ENCODE data around the gene BARHL2.

The BARHL2 gene

DNA sequence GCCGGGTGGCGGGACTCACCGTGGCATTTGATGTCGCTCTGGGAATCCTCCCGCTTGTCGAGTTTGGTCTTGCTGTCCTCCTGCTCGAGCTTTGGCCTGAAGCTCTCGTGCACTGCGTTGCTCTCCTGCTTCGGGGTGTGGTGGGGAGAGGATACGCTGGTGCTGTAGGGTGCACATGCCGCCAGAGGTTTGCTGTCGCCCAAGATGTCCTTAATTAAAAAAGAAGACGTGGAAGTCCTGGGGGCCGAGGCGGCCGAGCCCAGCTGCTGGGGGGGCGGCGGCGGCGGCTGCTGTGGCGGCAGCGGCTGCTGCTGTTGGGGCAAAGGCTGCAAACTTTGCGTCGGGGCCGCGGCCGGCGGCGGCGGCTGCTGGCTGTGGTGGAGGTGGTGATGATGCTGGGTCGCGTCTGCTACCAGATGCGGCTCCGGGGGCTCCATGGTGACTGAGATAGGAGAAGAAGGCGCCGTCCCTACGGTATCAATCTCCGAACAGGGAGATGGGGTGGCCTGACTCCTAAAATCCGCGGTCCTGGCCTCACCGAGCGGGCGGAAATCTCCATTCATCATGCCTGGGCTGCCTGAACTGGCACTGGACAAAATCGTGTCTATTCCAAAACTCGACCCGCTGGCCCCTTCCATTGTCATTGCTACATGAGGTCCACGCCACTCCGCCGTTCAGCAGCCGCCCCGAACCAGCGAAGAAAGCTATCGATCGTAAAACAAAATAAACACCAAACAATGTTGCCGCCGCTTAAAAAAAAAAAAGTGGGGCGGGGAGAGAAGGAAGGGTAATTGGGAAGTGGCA, at the start of gene BARHL2:
Gene BARHL2, minus strand, starts transcription at position 751 of the 804 bp plus-strand sequence. Its CDS starts 107 bp downstream, at position 644.
- Histone ChIP-seq H3K27me3 (ENCODE audit: control insufficient read depth, insufficient read depth, low read length) (peaks cover 99% of the 10 kb centered on the region), H3K4me3 (ENCODE audit: low read length) (peak within 1 kb of the TSS; percentile 48), H3K9me3 (ENCODE audit: control insufficient read depth, low read depth, low read length) (no peaks in the 10 kb centered on the region), H3K27ac (ENCODE audit: low read length) (no peak within 1 kb of the TSS), H3K4me1 (ENCODE audit: control insufficient read depth, low read depth, low read length) (peaks cover 26% of the 10 kb centered on the region), H3K9ac (ENCODE audit: low read length) (no peak within 1 kb of the TSS), H3K36me3 (ENCODE audit: control insufficient read depth, low read depth, low read length) (no peaks in the 10 kb centered on the region)

DNA sequence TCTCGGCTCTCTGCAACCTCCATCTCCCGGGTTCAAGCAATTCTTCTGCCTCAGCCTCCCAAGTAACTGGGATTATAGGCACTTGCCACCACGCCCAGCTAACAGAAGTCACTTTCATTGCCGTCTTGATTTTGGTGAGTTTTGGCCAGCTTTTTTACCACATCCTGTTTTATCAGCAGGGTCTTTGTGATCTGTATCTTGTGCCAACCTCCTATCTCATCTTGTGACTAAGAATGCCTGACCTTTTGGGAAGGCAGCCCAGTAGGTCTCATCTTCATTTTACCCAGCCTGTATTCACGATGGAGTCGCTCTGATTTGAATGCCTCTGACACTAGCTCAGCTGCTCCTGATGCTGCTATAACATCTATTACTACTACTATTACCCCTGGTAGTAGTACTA, 46.8 kb upstream of the BARHL2 start:
- Histone ChIP-seq H3K9ac (ENCODE audit: low read length) (no peak overlapping the region), H3K4me3 (ENCODE audit: low read length) (no peak overlapping the region), H3K4me1 (ENCODE audit: control insufficient read depth, low read depth, low read length) (peaks cover 11% of the 10 kb centered on the region), H3K27ac (ENCODE audit: low read length) (no peak overlapping the region), H3K27me3 (ENCODE audit: control insufficient read depth, insufficient read depth, low read length) (no peaks in the 10 kb centered on the region), H3K9me3 (ENCODE audit: control insufficient read depth, low read depth, low read length) (no peaks in the 10 kb centered on the region), H3K36me3 (ENCODE audit: control insufficient read depth, low read depth, low read length) (no peaks in the 10 kb centered on the region)

DNA sequence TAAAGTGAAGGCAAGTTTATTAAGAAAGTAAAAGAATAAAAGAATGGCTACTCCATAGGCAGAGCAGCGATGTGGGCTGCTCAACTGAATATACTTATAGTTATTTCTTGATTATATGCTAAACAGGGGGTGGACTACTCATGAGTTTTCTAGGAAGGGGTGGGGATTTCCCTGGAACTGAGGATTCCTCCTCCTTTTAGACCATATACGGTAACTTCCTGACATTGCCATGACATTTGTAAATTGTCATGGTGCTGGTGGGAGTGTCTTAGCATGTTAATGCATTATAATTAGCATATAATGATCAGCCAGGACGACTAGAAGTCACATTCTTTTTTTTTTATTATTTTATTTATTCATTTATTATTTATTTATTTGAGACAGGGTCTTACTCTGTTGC, 46.4 kb upstream of the BARHL2 start:
- H3K4me3 ChIP-seq (ENCODE audit: low read length): no peak overlapping the region
- no peaks in the 10 kb centered on the region for H3K27me3 ChIP-seq (ENCODE audit: control insufficient read depth, insufficient read depth, low read length)
- no peak overlapping the region for H3K9ac ChIP-seq (ENCODE audit: low read length)
- peaks cover 11% of the 10 kb centered on the region for H3K4me1 ChIP-seq (ENCODE audit: control insufficient read depth, low read depth, low read length)
- H3K9me3 ChIP-seq (ENCODE audit: control insufficient read depth, low read depth, low read length): no peaks in the 10 kb centered on the region
- no peaks in the 10 kb centered on the region for H3K36me3 ChIP-seq (ENCODE audit: control insufficient read depth, low read depth, low read length)
- H3K27ac ChIP-seq (ENCODE audit: low read length): no peak overlapping the region

DNA sequence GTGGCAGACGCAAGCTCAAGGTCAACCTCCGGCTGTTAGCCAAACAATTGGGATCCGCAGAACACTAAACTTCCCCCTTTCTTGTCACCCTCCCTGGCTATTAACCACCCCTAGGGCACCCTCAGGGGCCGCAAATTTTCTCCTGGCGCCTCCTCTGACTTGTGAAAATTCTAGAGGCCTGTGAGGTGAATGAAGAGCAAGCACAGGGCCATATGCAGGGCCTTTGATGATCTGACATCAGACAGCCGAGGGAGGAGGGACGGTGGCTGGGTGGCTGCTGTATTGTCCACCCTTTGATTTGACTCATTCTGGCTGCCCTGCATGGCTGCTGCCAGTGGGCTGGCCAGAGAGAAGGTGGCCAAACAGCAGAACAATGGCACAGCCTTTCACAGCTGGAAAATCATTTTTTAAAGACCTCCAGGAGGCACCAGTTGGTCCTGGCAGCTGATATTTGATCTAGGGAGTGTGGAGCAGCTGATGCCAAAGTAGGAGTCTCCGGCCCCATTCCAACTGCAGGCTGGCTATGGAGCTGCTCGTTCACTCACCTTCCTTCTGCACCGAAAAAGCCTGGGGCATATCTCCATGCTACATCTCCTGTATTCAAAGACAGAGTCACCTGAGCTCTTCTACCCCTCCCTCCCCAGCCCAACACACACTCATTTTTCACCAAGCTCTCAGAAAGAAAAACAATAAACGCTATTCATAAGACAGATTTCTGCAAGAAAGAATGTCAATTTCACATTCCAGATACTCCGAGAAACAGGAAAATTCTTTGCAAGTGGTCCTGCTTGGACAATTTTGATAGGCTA, 44.9 kb upstream of the BARHL2 start:
- H3K36me3 ChIP-seq (ENCODE audit: control insufficient read depth, low read depth, low read length): no peaks in the 10 kb centered on the region
- no peak overlapping the region for H3K27ac ChIP-seq (ENCODE audit: low read length)
- H3K9me3 ChIP-seq (ENCODE audit: control insufficient read depth, low read depth, low read length): no peaks in the 10 kb centered on the region
- H3K27me3 ChIP-seq (ENCODE audit: control insufficient read depth, insufficient read depth, low read length): no peaks in the 10 kb centered on the region
- no peak overlapping the region for H3K4me3 ChIP-seq (ENCODE audit: low read length)
- H3K4me1 ChIP-seq (ENCODE audit: control insufficient read depth, low read depth, low read length): peaks cover 11% of the 10 kb centered on the region
- no peak overlapping the region for H3K9ac ChIP-seq (ENCODE audit: low read length)

DNA sequence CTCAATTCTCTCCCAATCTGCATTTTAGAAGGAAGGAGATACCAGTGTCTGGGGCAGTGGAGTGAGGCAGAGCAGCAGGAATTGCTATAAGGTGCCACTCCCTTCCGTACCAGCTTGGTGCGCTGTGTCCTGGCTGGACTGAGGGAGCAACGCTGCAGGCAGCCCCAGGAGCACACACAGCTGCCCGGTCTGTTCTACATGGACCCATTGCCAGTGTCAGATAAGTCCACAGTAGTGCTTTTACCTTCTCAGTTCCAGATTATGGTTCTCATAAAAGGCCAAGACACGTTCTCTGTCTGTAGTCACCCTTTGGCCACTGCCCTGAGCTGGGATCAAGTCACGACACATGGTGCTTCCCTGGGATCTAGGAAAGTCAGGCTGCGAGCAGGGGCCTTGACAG, 44.1 kb upstream of the BARHL2 start:
- Histone ChIP-seq H3K4me3 (ENCODE audit: low read length) (no peak overlapping the region), H3K27ac (ENCODE audit: low read length) (no peak overlapping the region), H3K4me1 (ENCODE audit: control insufficient read depth, low read depth, low read length) (peaks cover 11% of the 10 kb centered on the region), H3K9me3 (ENCODE audit: control insufficient read depth, low read depth, low read length) (no peaks in the 10 kb centered on the region), H3K9ac (ENCODE audit: low read length) (no peak overlapping the region), H3K27me3 (ENCODE audit: control insufficient read depth, insufficient read depth, low read length) (no peaks in the 10 kb centered on the region), H3K36me3 (ENCODE audit: control insufficient read depth, low read depth, low read length) (no peaks in the 10 kb centered on the region)

DNA sequence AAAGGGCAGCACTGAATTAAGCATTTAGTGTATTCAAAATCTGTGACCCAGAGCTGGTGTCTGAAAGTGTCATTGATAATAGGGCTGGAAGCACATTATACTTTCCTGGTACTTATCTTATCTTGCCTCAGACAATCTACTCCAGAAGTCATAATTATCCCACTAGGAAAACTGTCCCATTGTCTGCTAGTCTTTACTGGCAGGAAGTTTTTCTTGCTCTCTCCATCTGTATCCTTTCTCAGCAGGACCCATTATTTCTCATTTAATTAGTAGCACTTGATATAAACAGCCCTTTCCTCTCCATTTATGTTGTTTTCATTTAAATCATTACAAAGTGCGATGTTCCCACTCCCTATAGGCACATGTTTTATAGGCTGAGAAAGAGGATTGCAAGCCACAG, 36.5 kb upstream of the BARHL2 start:
- no peak overlapping the region for H3K9ac ChIP-seq (ENCODE audit: low read length)
- H3K9me3 ChIP-seq (ENCODE audit: control insufficient read depth, low read depth, low read length): no peaks in the 10 kb centered on the region
- H3K27me3 ChIP-seq (ENCODE audit: control insufficient read depth, insufficient read depth, low read length): no peaks in the 10 kb centered on the region
- no peak overlapping the region for H3K27ac ChIP-seq (ENCODE audit: low read length)
- H3K36me3 ChIP-seq (ENCODE audit: control insufficient read depth, low read depth, low read length): no peaks in the 10 kb centered on the region
- H3K4me3 ChIP-seq (ENCODE audit: low read length): no peak overlapping the region
- H3K4me1 ChIP-seq (ENCODE audit: control insufficient read depth, low read depth, low read length): peaks cover 5% of the 10 kb centered on the region

DNA sequence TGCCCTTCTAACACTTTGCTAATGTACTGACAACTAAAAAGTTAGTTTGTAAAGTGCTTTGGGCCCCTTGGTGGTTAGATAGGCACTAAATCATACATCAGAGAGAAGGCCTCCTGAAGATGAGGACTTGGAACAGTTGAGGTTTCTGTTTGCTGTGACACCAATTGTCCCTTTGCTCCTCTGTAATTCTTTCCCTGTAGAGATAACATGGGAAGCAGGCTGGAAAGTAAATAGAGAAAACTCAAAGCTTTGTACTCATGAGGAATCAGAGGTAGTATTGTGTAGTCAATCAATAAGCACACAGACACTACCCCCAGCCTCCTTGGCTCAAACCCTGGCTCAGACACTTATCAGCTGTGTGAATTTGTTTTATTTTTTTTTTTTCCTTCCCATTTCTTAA, 31.6 kb upstream of the BARHL2 start:
- Histone ChIP-seq H3K9me3 (ENCODE audit: control insufficient read depth, low read depth, low read length) (no peaks in the 10 kb centered on the region), H3K4me3 (ENCODE audit: low read length) (no peak overlapping the region), H3K9ac (ENCODE audit: low read length) (no peak overlapping the region), H3K27me3 (ENCODE audit: control insufficient read depth, insufficient read depth, low read length) (no peaks in the 10 kb centered on the region), H3K36me3 (ENCODE audit: control insufficient read depth, low read depth, low read length) (no peaks in the 10 kb centered on the region), H3K27ac (ENCODE audit: low read length) (no peak overlapping the region), H3K4me1 (ENCODE audit: control insufficient read depth, low read depth, low read length) (peaks cover 5% of the 10 kb centered on the region)

DNA sequence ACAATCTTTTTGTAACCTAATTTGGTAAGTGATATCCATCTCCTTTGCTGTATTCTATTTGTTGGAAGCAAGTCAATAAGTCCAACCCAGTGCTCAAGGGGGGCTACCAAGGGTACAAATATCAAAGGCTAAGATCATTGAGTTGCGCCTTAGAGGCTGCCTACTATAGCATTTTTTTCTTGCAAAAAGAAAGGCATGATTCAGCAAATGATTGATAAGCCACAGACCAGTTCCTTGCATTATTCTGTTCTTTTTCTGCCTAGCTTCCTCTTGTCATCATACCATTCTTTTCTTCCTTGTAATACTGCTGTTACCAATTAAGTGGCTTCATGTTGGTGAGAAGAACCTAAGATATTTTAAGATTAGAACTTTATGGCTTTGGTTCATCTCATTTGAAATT, 29.8 kb upstream of the BARHL2 start:
- Histone ChIP-seq H3K4me3 (ENCODE audit: low read length) (no peak overlapping the region), H3K27me3 (ENCODE audit: control insufficient read depth, insufficient read depth, low read length) (no peaks in the 10 kb centered on the region), H3K9ac (ENCODE audit: low read length) (no peak overlapping the region), H3K36me3 (ENCODE audit: control insufficient read depth, low read depth, low read length) (no peaks in the 10 kb centered on the region), H3K4me1 (ENCODE audit: control insufficient read depth, low read depth, low read length) (peaks cover 5% of the 10 kb centered on the region), H3K27ac (ENCODE audit: low read length) (no peak overlapping the region), H3K9me3 (ENCODE audit: control insufficient read depth, low read depth, low read length) (no peaks in the 10 kb centered on the region)

DNA sequence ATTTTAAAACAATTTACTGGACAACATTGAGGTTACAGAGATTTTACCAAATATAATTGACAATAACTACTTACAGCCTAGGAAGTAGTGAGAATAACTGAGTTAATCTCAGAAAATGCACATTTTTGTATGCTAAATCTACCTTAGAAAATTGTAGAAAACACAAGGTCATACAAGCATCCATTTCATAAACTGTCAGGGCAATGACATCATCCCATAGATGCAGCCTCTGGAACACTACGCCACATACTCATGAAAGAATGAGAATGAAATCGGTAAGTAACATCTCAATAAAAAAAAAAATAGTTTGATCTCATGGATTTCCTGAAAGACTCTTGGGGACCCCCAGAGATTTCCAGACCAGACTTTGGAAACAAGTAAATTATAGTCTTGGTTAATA, 28.9 kb upstream of the BARHL2 start:
- no peaks in the 10 kb centered on the region for H3K27me3 ChIP-seq (ENCODE audit: control insufficient read depth, insufficient read depth, low read length)
- H3K9me3 ChIP-seq (ENCODE audit: control insufficient read depth, low read depth, low read length): no peaks in the 10 kb centered on the region
- H3K36me3 ChIP-seq (ENCODE audit: control insufficient read depth, low read depth, low read length): no peaks in the 10 kb centered on the region

DNA sequence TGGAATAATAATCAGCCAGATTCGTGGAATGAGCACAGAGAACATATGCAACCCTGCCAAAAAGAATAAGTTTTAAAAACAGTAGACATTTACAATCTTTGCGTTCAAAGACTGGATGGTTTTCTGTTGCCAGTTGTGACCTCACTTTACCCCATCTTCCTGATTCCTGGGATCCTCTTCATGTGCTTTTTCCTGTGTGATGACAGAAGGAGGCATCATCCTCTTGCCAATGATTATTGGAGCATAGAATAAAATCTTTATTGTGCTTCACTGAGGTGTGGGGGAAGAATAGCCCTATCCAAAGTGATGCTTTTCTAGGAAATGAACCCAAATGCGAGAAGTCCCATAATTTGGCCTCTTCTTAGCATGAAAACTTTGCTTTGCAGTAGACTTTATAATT, 15.0 kb upstream of the BARHL2 start:
- H3K9ac ChIP-seq (ENCODE audit: low read length): no peak overlapping the region
- no peaks in the 10 kb centered on the region for H3K36me3 ChIP-seq (ENCODE audit: control insufficient read depth, low read depth, low read length)
- peaks cover 24% of the 10 kb centered on the region for H3K4me1 ChIP-seq (ENCODE audit: control insufficient read depth, low read depth, low read length)
- no peaks in the 10 kb centered on the region for H3K9me3 ChIP-seq (ENCODE audit: control insufficient read depth, low read depth, low read length)
- H3K27ac ChIP-seq (ENCODE audit: low read length): no peak overlapping the region
- peaks cover 86% of the 10 kb centered on the region for H3K27me3 ChIP-seq (ENCODE audit: control insufficient read depth, insufficient read depth, low read length)
- H3K4me3 ChIP-seq (ENCODE audit: low read length): no peak overlapping the region

More for the DNA sequence above, 28.9 kb upstream of the BARHL2 start:
- Histone ChIP-seq H3K4me3 (ENCODE audit: low read length) (no peak overlapping the region), H3K4me1 (ENCODE audit: control insufficient read depth, low read depth, low read length) (peaks cover 5% of the 10 kb centered on the region), H3K27ac (ENCODE audit: low read length) (no peak overlapping the region), H3K9ac (ENCODE audit: low read length) (no peak overlapping the region)

DNA sequence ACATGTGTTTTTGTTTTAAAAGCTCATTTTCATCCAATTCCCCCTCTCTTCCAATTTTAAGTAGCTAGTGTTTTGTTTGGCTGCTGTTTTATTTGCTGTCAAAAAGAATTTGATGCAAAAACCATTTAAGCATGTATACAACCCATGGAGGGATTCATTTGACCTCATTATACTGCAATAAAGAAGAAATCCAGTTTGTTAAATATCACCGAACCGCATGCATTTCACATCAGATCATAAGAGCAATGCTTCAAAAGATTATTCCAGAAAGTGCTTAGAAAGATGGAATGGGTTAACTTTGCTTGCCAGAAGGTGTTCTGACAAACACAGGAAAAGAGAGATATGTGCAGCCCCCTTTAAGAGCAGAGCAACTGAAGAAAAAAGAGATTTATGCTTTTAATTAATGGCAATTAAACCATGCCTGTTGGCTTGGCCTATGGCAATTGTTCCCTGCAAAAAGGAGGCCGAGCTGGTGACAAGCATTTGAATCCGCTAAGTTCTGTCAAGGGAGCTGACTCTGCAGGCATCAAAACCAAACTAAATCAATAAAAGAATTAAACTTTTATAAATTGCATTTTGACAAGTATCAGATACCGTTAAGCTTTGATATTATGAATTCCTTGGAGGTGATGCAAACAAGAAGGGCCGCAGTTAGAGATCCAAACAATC, 14.4 kb upstream of the BARHL2 start:
- Histone ChIP-seq H3K27ac (ENCODE audit: low read length) (no peak overlapping the region), H3K4me1 (ENCODE audit: control insufficient read depth, low read depth, low read length) (peaks cover 27% of the 10 kb centered on the region), H3K9ac (ENCODE audit: low read length) (no peak overlapping the region), H3K9me3 (ENCODE audit: control insufficient read depth, low read depth, low read length) (no peaks in the 10 kb centered on the region), H3K4me3 (ENCODE audit: low read length) (no peak overlapping the region), H3K36me3 (ENCODE audit: control insufficient read depth, low read depth, low read length) (no peaks in the 10 kb centered on the region), H3K27me3 (ENCODE audit: control insufficient read depth, insufficient read depth, low read length) (peaks cover 92% of the 10 kb centered on the region)
